HG03108 (cell line): ENCODE results near the gene TGFBR2.

Source experiments
- ATAC-seq: cut with Tn5 transposase; IDR thresholded peaks from one replicate; pipeline ENCODE4 v1.9.1; 2021; ENCODE audit warnings: moderate library complexity; ENCODE audit not compliant: unreplicated experiment

Gene TGFBR2

GRCh38 chr3:30671527-30672286, 65.3 kb downstream of the TGFBR2 start:
- no peak for ATAC-seq

- no peak for ATAC-seq
Measured at GRCh38 chr3:30672287-30672735, 65.9 kb downstream of the TGFBR2 start.

GRCh38 chr3:30672959-30673358, 66.6 kb downstream of the TGFBR2 start:
- ATAC-seq: no peak

DNA sequence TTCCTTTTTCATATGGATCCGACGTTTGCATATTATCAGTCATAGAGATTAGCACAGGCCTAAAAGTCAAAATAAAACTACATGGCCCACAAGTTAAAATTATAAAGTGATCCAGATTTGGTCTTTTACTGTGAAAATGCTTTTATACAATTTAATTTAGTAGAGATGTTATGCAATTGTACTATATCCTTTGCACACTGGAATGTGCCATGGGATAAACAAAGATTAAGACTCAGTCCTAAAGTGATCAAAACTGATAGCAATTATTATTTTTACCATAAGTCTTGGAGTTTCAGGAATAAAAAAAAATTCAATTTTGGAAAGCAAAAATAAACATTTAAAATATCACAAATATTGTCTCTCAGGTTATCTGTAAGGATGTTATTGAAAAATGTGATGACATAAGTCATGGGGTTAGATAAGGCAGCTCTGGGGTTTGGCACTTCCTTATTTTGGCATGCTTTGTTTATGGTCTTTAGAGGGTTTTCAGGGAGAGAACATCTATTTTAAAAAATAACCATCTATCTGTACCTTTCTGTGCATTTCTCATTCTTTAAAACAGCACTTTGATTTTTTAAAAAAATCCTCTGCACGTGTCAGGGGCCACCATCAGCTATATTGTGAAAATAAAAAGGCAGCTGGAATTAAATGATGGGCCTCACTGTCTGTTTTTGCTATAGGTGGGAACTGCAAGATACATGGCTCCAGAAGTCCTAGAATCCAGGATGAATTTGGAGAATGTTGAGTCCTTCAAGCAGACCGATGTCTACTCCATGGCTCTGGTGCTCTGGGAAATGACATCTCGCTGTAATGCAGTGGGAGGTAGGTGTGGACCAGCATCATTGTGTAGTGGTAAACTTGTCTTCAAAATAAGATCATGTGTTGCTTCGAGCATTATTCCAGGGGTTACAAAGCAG, 67.3 kb downstream of the TGFBR2 start:
- no peak for ATAC-seq

DNA sequence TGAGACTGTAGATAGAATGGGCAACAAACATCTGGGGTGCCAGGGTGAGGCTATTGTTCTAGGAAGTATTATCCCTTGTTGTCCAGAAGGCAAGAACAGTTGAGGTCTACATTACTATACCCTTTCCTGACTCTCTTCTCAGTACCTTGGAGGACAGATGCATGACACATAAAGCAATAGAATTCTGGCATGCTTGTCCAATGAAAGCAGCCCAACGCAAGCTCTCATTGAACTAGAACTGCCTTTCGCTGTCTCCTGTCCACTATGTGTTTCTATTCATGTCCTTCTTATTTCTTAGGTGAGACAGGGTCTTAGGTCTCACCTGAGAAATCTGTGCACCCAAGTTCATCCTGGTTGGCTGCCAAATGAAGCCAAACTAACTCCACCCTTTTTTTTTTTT, 68.6 kb downstream of the TGFBR2 start:
- ATAC-seq: no peak

- ATAC-seq: no peak
Measured at GRCh38 chr3:30675774-30676173, 69.4 kb downstream of the TGFBR2 start.

GRCh38 chr3:30676424-30677346, 70.3 kb downstream of the TGFBR2 start:
- ATAC-seq: no peak

DNA sequence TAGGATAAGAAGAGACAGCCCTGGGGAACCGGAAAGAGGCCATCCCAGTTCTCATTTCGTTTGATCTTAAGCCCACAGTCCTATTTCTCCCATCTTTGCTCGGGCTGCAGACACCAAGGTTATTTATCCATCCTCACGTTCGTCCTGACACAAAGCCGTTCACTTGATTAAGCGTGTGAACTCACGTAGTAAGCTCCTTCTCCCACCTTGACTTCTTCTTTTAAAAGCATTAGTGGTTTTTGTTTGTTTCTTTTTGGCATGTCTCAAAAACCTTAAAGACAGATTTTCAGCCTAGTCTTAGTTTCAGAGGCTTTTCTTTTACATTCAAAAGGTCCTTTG, 70.9 kb downstream of the TGFBR2 start:
- no peak for ATAC-seq

- ATAC-seq: no peak
Measured at GRCh38 chr3:30679045-30679444, 72.6 kb downstream of the TGFBR2 start.

DNA sequence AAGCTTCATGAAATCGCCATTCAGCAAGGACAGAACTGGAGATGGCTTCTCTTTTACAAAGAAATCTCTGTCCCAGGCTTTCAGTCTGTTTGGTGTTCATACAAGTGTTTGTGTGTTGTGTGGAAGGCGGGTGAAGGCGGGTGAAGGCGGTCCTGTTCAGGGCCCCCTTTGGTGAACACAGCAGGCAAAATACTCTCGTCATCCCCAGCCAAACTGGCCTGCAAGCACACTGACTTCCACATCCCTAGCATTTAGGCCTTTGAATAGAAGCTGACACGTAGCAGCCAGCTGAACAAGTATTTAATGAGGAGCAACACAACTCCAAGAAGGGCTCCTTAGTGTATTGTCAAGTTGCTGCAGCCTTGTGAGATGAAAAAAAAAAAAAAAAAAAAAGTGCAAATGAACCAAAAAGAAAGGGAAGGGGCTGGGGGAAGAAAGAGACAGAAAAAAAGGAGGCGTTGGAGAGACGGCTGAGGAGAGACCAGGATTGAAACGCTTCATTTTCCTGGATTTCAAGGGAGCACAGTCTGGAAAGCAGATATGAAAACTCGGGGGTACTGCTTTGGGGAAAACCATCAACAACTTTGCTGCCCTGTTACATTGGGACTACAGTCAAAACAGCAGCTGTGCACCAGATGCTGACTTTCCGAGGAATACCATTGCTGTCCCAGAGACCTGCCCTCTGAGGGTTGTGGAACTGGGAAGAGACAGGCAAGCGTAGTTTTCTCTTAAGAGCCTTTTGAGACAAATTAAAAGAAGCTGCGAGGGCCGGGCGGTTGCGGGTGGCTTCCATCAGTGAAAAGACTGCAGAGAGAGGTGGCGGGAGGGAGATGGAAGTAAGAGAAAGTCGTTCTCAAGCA, 74.6 kb downstream of the TGFBR2 start:
- ATAC-seq: no peak

DNA sequence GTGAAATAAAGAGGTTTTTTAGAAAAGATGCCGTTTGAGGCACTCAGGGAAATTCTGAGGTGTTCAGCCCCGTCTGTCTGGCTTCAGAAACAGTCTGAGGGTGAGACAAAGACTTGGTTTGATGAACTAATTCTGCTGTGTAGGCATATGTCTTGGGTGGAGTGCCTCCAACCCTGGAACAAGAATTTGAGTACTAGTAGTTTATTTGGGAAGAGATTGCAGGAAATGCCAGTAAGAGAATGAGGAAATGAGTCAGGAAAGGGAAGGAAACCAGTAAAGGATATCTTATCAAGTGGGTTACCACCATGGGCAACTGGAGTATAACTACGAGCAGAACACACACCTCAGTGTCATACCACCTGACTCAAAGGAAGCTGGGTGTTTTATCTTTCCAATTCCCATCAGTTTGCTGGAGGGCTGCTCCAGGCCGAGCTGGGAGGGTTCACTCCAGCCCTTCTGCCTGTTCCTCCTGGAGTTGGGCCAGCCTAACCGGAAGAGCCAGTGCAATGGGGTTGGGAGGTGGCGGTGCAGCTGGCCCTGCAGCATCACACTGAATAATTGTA, 75.3 kb downstream of the TGFBR2 start:
- no peak for ATAC-seq

GRCh38 chr3:30682434-30683155, 76.2 kb downstream of the TGFBR2 start:
- no peak for ATAC-seq

- no peak for ATAC-seq
Measured at GRCh38 chr3:30683769-30684168, 77.4 kb downstream of the TGFBR2 start.

DNA sequence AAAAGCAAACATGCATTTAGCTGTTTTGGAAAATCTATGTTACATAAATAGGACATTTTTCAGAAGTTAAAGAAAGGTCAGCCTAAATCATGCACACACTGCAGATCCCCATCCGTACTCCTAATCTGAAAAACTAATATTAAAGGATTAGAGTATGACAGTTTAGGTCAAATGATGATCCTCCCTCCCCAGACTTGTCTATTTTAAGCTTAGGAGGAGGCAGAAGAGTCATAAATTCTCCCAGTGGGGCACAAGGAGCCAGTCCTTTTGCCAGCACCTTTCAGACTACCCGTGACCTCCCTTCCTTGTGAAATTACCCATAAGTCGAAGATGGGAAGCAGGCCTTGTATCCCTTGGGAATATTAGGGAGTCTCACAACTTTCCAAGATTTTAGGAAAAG, 78.0 kb downstream of the TGFBR2 start:
- ATAC-seq: no peak

DNA sequence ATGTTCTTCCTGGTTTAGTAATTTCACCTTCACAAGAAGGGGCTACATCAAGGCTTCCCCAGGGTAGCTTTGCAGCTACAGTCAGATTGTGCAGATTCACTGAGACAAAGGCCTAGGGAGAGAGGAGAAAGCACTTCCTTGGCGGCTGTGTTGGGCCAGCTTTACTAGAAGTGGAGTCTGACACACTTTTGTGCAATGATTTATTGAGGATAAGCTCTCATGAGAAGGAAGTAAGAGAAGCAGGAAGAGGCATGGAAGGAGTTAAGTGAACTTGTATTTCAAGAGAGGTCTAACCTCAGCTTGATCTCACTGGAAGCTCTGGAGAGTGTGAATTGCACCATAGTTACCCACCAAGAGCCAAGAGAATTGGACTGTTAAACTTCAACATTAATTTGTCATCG, 78.9 kb downstream of the TGFBR2 start:
- no peak for ATAC-seq

- ATAC-seq: no peak
Measured at GRCh38 chr3:30686176-30686575, 79.8 kb downstream of the TGFBR2 start.

DNA sequence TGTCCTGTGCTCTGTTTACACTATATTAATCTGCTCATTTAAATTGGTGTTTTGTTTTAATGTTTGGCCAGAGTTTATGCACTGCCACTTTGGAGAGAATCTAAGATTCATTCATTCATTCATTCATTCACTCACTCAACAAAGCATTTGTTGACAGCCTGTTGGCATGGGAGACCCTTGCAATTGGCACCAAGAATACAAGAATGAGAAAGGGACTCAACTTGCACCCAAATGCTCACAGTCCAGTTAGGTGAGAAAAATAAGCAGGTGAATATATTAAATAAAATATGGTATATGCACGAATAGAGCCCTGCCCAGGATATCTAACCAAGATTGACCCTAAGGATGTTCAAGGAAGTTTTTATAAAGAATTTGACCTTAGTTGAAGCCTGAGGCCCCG, 80.4 kb downstream of the TGFBR2 start:
- no peak for ATAC-seq

DNA sequence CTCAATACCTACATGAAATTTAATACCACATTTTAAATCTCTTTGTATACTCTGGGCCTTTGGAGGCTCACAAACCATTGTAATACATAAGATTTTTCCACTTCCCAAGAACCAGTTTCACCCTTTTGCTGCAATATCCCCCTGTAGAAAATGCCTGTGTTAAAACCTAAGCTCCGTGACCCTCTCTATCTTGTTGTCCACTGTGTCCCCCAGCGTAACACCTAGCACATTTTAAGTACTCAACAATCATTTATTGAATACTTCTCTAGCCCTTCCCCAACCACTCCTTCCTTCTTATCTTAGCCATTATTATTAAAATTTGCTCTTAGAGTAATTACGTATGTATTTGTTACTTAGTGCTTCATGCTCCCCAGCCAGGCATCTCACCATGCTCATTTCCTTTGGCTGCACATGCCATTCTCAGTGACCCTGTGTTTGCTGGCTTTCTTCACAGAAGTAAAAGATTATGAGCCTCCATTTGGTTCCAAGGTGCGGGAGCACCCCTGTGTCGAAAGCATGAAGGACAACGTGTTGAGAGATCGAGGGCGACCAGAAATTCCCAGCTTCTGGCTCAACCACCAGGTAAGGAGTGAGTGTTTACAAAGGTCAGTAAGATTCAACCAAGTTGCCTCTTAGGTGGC, 81.6 kb downstream of the TGFBR2 start:
- ATAC-seq: no peak
